Ishikawa (cell line): ENCODE measurements around the gene RASA3.

Source experiments
- RAD21 ChIP-seq: IDR thresholded peaks from 2 replicates; pipeline ENCODE4 v1.6.1; 2012; ENCODE audit warnings: low read depth
- TF ChIP-seq, protein P1 (sequence below): IDR thresholded peaks from 2 replicates; pipeline ENCODE4 v1.6.1; 2012

DNA sequence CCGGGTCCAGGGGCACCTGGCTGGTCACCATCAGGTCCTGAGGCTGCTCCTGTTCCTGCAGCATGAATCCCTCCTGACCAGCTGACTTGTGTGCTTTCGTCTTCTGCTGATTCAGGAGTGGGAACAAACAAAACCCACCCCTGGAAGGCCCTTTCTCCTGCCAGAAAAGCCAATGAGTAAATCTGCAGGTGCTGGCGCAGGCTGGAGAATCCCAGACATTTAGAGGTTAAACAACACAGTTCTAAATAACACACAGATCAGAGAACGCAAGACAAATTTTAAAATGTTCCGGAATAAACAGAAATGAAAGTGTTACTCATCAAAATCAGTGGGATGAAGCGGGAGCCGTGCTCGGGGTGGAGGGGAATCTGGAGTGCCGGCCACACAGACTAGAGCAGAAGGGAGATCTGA lies 97.9 kb downstream of the RASA3 start:
- TF ChIP-seq, protein P1, sequence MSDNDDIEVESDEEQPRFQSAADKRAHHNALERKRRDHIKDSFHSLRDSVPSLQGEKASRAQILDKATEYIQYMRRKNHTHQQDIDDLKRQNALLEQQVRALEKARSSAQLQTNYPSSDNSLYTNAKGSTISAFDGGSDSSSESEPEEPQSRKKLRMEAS: no peak
- no peak for TF ChIP-seq RAD21
